Panc1 (cell line): ENCODE data around the gene RHD. TPM values are rescaled to one million over a fixed set of nuclear protein-coding genes. Genes with fewer than 3 reads are reported as not detected.
"Not testable (repeated sequence)": the region's sequence is repeated elsewhere in the genome, so short reads cannot be mapped to it uniquely, and the experiment has no call there.

ENCODE experiments used
- ATAC-seq: fragments of 200-7000 bp; cut with Tn5 transposase; 2 replicates; pipeline ENCODE4 v1.9.1; 2020; ENCODE audit warnings: mild to moderate bottlenecking, moderate library complexity
- BruUV-seq: library from RNA; stranded (reverse); fragments of 400-500 nt; replicated peaks from 2 replicates; lab custom pipeline; 2021; lab: Mats Ljungman, UMichigan
- CTCF ChIA-PET: fragments of 300-600 bp; sonication (Branson Sonifier 250); formaldehyde crosslinking; loops from one replicate; lab custom pipeline; 2022; ENCODE audit warnings: antibody characterized with exemption; lab: Charles Lee
- POLR2A ChIA-PET: fragments of 300-600 bp; sonication (Branson Sonifier 250); formaldehyde crosslinking; loops from one replicate; lab custom pipeline; 2022; ENCODE audit warnings: antibody characterized with exemption; lab: Charles Lee
- DNase-seq: peaks from one replicate; pipeline ENCODE4 v3.0.0-alpha.2; 2010; ENCODE audit warnings: low read depth, low spot score
- H3K27ac ChIP-seq: 2 replicates; pipeline ENCODE4 v1.5.1; 2011; ENCODE audit warnings: mild to moderate bottlenecking, low read length, inconsistent platforms
- H3K27me3 ChIP-seq: fragments of 200-500 bp; sonication (Bioruptor generic); 2 replicates; pipeline ENCODE4 v1.6.0; 2014; ENCODE audit warnings: low read length, inconsistent platforms; ENCODE audit not compliant: control insufficient read depth, insufficient read depth
- H3K36me3 ChIP-seq: fragments of 200-500 bp; sonication (Bioruptor generic); 2 replicates; pipeline ENCODE4 v1.5.1; 2014; ENCODE audit warnings: inconsistent platforms, mild to moderate bottlenecking, low read length, moderate library complexity; ENCODE audit not compliant: control insufficient read depth, insufficient read depth
- H3K4me1 ChIP-seq: 2 replicates; pipeline ENCODE4 v1.5.1; 2011; ENCODE audit warnings: inconsistent platforms, mild to moderate bottlenecking, low read length, moderate library complexity; ENCODE audit not compliant: control insufficient read depth, insufficient read depth
- H3K4me3 ChIP-seq, 2 experiments: 2 replicates each; pipeline ENCODE4 v1.5.1; 2011 to 2012; ENCODE audit warnings: low read depth in 2 of 2, low read length in 2 of 2, mild to moderate bottlenecking in 2 of 2, inconsistent platforms in 1 of 2, moderate library complexity in 1 of 2
- H3K9me3 ChIP-seq: fragments of 200-500 bp; sonication (Bioruptor generic); 2 replicates; pipeline ENCODE4 v1.5.1; 2014; ENCODE audit warnings: low read depth, mild to moderate bottlenecking, inconsistent platforms, low read length, moderate library complexity; ENCODE audit not compliant: control insufficient read depth, insufficient read depth
- in situ Hi-C: cut with HindIII; loops from 2 replicates; pipeline ENCODE4 v1.10.0; 2016; ENCODE audit warnings: low sequenced_read_pairs, low pct_unique_long_range_greater_than_20kb
- intact Hi-C: fragments of 100-400 bp; cut with micrococcal nuclease; formaldehyde crosslinking; loops from one replicate; pipeline ENCODE4 v1.10.0; 2022; ENCODE audit not compliant: unreplicated experiment
- total RNA-seq: library from RNA; stranded (reverse); gene quantifications from one replicate; pipeline ENCODE4 v1.2.1, GENCODE V29; 2021; ENCODE audit not compliant: unreplicated experiment

RHD gene
- total RNA-seq, 1 experiment from 2014 or later = not detected

DNA sequence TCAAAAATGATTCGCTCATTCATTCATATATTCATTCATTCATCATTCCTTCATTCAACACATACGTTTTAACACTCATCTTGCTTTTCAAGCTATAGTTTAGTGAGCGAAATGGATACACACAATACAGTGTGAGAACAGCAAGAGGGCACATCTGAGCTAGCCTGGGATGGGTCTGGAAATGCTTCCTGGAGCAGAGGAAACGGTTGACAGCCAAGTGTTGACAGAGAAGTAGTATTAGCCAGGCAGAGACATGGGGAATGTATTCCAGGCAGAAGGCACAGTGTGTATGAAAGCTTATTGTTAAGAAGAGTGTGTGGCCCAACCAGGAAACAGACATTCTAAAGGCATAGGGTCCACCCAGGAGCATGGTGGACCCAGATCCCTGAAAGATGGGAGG lies 32.6 kb downstream of the RHD start:
- H3K4me3 ChIP-seq, H3K9me3 ChIP-seq, DNase-seq, intact Hi-C loops, BruUV-seq, H3K36me3 ChIP-seq, H3K27ac ChIP-seq, H3K4me1 ChIP-seq, in situ Hi-C loops, ATAC-seq, H3K27me3 ChIP-seq, CTCF ChIA-PET: not testable (repeated sequence)
- POLR2A ChIA-PET = interaction anchor here (0.6 kb wide), 1 partner anchor 155 kb away, joined by 4 read pairs; no protein-coding TSS in a partner anchor

DNA sequence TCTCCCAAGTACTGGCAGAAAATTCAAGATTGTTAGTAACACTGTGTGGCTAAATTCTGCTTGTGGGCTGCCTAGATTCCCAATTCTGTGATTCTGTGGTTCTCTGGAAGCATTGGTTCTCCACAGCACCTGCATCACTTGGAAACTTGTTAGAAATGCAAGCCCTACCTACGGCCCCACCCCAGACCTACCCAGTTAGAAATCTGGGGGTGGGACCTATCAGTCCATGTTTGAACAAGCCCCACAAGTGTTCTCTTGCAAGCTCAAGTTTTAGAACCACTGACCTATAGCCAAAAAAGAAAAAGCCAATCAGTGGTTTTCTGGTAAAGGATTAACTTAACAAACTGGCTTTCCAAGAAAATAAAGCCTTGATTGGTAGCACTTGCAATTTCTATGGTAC lies 35.9 kb downstream of the RHD start:
- in situ Hi-C loops, H3K27me3 ChIP-seq, H3K9me3 ChIP-seq, CTCF ChIA-PET, POLR2A ChIA-PET, H3K4me1 ChIP-seq, DNase-seq, ATAC-seq, H3K27ac ChIP-seq, BruUV-seq, H3K36me3 ChIP-seq, intact Hi-C loops, H3K4me3 ChIP-seq: not testable (repeated sequence)

DNA sequence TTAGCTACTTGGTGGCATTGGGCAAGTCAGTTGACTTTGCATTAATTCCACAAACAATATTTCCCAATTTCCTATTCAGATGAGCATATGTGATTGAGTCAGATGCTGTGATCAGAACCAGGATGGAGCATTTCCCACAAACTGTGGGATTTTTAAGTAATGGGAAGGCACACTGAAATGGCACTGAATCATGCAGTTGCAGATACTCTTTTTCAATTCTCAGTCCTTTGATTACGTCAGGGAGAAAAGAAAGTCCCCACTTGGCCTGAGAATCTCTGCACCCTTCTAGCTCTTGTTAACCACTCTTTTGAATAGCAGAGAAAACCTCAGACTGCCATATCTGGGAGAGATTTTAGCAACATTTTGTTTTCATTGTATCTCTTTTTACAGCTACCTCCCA lies 36.8 kb downstream of the RHD start:
- DNase-seq, intact Hi-C loops, H3K4me3 ChIP-seq, H3K27me3 ChIP-seq, BruUV-seq, H3K27ac ChIP-seq, POLR2A ChIA-PET, CTCF ChIA-PET, H3K36me3 ChIP-seq, in situ Hi-C loops, H3K4me1 ChIP-seq, H3K9me3 ChIP-seq, ATAC-seq: not testable (repeated sequence)

DNA sequence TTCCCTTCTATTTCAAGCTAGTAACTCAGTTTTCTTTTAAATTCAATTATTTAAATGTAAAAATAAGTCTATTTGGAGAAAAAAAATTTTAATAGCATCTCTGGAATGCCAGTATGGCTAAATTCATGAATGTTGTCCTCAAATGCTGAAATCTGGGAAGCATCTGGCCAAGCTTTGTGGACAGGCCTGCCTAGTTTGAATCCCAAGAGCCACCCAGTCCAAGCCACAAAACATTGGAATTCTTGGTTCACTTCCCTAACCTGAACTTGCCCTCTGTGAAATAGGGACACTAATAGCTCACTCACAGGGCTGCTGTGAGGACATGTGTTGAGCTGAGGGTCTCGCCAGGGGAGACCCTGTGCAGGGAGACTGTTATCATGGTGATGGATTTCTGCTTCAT lies 37.2 kb downstream of the RHD start:
- in situ Hi-C loops, CTCF ChIA-PET, H3K27ac ChIP-seq, H3K36me3 ChIP-seq, ATAC-seq, H3K4me1 ChIP-seq, H3K9me3 ChIP-seq, DNase-seq, BruUV-seq, H3K4me3 ChIP-seq, POLR2A ChIA-PET, intact Hi-C loops, H3K27me3 ChIP-seq: not testable (repeated sequence)

GRCh38 chr1:25312806-25313470 lies 40.6 kb downstream of the RHD start:
- DNase-seq, in situ Hi-C loops, H3K4me3 ChIP-seq, H3K27ac ChIP-seq, POLR2A ChIA-PET, H3K4me1 ChIP-seq, ATAC-seq, intact Hi-C loops, H3K27me3 ChIP-seq, BruUV-seq, CTCF ChIA-PET, H3K9me3 ChIP-seq, H3K36me3 ChIP-seq: not testable (repeated sequence)

GRCh38 chr1:25320314-25320938 lies 48.1 kb downstream of the RHD start:
- POLR2A ChIA-PET = interaction anchor here (0.7 kb wide), 1 partner anchor 117 kb away, joined by 19 read pairs; no protein-coding TSS in a partner anchor
- H3K27ac ChIP-seq, H3K9me3 ChIP-seq, H3K4me3 ChIP-seq, DNase-seq, ATAC-seq, BruUV-seq, H3K36me3 ChIP-seq, in situ Hi-C loops, H3K27me3 ChIP-seq, H3K4me1 ChIP-seq, CTCF ChIA-PET, intact Hi-C loops: not testable (repeated sequence)

- H3K9me3 ChIP-seq, H3K4me1 ChIP-seq, intact Hi-C loops, POLR2A ChIA-PET, H3K27me3 ChIP-seq, ATAC-seq, H3K27ac ChIP-seq, H3K36me3 ChIP-seq, BruUV-seq, H3K4me3 ChIP-seq, DNase-seq, in situ Hi-C loops, CTCF ChIA-PET: not testable (repeated sequence)
Measured at GRCh38 chr1:25322127-25322526, 49.8 kb downstream of the RHD start.
